ENCODE results near the gene BTBD7.

The BTBD7 gene

GRCh38 chr14:93317210-93317874 lies 15.5 kb downstream of the BTBD7 start:
- in situ Hi-C loops (cut with HindIII; ENCODE audit: low sequenced_read_pairs): no loop called here
- no peak for TF ChIP-seq CTCF (IDR thresholded peaks at IDR 0.05; ENCODE audit: low read depth, low read length, missing control alignments)
- no peak for DNase-seq (ENCODE audit: low read depth)
- no peak overlapping the region for H3K4me3 ChIP-seq (ENCODE audit: low read depth, low read length)

GRCh38 chr14:93316716-93317115 lies 16.1 kb downstream of the BTBD7 start:
- DNase-seq (ENCODE audit: low read depth): no peak
- no peak for TF ChIP-seq CTCF (IDR thresholded peaks at IDR 0.05; ENCODE audit: low read depth, low read length, missing control alignments)
- H3K4me3 ChIP-seq (ENCODE audit: low read depth, low read length): no peak overlapping the region
- in situ Hi-C loops (cut with HindIII; ENCODE audit: low sequenced_read_pairs): no loop called here

GRCh38 chr14:93315575-93315974 lies 17.3 kb downstream of the BTBD7 start:
- in situ Hi-C loops (cut with HindIII; ENCODE audit: low sequenced_read_pairs): no loop called here
- no peak for DNase-seq (ENCODE audit: low read depth)
- TF ChIP-seq CTCF (IDR thresholded peaks at IDR 0.05; ENCODE audit: low read depth, low read length, missing control alignments): no peak
- no peak overlapping the region for H3K4me3 ChIP-seq (ENCODE audit: low read depth, low read length)

GRCh38 chr14:93311082-93311481 lies 21.8 kb downstream of the BTBD7 start:
- no peak overlapping the region for H3K4me3 ChIP-seq (ENCODE audit: low read depth, low read length)
- no peak for TF ChIP-seq CTCF (IDR thresholded peaks at IDR 0.05; ENCODE audit: low read depth, low read length, missing control alignments)
- no peak for DNase-seq (ENCODE audit: low read depth)
- in situ Hi-C loops (cut with HindIII; ENCODE audit: low sequenced_read_pairs): no loop called here

GRCh38 chr14:93309427-93309966 lies 23.3 kb downstream of the BTBD7 start:
- H3K4me3 ChIP-seq (ENCODE audit: low read depth, low read length): no peak overlapping the region
- in situ Hi-C loops (cut with HindIII; ENCODE audit: low sequenced_read_pairs): no loop called here
- TF ChIP-seq CTCF (IDR thresholded peaks at IDR 0.05; ENCODE audit: low read depth, low read length, missing control alignments): no peak
- DNase-seq (ENCODE audit: low read depth): no peak

- no peak for TF ChIP-seq CTCF (IDR thresholded peaks at IDR 0.05; ENCODE audit: low read depth, low read length, missing control alignments)
- in situ Hi-C loops (cut with HindIII; ENCODE audit: low sequenced_read_pairs): no loop called here
- no peak for DNase-seq (ENCODE audit: low read depth)
- no peak overlapping the region for H3K4me3 ChIP-seq (ENCODE audit: low read depth, low read length)
These were observed 24.0 kb downstream of the BTBD7 start for GRCh38 chr14:93308686-93309345.
